Measurements from ENCODE around the gene GEMIN2.

DNA sequence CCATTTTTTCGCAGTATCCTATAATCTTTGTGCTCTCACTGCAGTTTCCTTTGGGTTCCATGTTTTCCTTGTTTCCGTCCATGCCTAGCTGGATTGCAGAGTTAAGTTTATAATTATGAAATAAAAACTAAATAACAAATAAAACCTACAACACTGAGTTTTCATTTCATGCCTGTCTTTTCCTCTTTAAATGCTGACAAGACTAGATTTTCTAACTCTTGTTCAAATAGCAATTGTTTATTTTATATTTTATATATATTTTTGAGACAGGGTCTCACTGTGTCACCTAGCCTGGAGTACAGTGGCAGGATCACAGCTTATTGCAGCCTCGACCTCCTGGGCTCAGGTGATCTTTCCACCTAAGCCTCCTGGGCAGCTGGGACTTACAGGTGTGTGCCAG is 5.3 kb upstream of the GEMIN2 start:
- TF ChIP-seq, protein P1, sequence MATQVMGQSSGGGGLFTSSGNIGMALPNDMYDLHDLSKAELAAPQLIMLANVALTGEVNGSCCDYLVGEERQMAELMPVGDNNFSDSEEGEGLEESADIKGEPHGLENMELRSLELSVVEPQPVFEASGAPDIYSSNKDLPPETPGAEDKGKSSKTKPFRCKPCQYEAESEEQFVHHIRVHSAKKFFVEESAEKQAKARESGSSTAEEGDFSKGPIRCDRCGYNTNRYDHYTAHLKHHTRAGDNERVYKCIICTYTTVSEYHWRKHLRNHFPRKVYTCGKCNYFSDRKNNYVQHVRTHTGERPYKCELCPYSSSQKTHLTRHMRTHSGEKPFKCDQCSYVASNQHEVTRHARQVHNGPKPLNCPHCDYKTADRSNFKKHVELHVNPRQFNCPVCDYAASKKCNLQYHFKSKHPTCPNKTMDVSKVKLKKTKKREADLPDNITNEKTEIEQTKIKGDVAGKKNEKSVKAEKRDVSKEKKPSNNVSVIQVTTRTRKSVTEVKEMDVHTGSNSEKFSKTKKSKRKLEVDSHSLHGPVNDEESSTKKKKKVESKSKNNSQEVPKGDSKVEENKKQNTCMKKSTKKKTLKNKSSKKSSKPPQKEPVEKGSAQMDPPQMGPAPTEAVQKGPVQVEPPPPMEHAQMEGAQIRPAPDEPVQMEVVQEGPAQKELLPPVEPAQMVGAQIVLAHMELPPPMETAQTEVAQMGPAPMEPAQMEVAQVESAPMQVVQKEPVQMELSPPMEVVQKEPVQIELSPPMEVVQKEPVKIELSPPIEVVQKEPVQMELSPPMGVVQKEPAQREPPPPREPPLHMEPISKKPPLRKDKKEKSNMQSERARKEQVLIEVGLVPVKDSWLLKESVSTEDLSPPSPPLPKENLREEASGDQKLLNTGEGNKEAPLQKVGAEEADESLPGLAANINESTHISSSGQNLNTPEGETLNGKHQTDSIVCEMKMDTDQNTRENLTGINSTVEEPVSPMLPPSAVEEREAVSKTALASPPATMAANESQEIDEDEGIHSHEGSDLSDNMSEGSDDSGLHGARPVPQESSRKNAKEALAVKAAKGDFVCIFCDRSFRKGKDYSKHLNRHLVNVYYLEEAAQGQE (IDR thresholded peaks at IDR 0.05; ENCODE audit: insufficient read depth in 1 of 2, low read depth in 2 of 2, low read length in 1 of 2): no peak
- TF ChIP-seq, protein P2, sequence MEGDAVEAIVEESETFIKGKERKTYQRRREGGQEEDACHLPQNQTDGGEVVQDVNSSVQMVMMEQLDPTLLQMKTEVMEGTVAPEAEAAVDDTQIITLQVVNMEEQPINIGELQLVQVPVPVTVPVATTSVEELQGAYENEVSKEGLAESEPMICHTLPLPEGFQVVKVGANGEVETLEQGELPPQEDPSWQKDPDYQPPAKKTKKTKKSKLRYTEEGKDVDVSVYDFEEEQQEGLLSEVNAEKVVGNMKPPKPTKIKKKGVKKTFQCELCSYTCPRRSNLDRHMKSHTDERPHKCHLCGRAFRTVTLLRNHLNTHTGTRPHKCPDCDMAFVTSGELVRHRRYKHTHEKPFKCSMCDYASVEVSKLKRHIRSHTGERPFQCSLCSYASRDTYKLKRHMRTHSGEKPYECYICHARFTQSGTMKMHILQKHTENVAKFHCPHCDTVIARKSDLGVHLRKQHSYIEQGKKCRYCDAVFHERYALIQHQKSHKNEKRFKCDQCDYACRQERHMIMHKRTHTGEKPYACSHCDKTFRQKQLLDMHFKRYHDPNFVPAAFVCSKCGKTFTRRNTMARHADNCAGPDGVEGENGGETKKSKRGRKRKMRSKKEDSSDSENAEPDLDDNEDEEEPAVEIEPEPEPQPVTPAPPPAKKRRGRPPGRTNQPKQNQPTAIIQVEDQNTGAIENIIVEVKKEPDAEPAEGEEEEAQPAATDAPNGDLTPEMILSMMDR (IDR thresholded peaks at IDR 0.05): no peak
- TF ChIP-seq POLR2AphosphoS5 (IDR thresholded peaks at IDR 0.05; ENCODE audit: low read depth, low read length) (no peak), TCF7L2 (IDR thresholded peaks at IDR 0.05; ENCODE audit: low read depth, low read length) (no peak)
